HL-60 (cell line): Measurements from ENCODE around the gene SLC15A3.

ENCODE experiments used
- DNase-seq, 2 experiments: peaks; one replicate each; pipeline ENCODE4 v3.0.0-alpha.2; 2010 to 2020; ENCODE audit warnings: low read depth in 1 of 2, low spot score in 1 of 2
- H3K27ac ChIP-seq: fragments of 250-450 bp; sonication (Bioruptor Pico); replicated peaks from 2 replicates; pipeline ENCODE4 v1.5.1; 2020; ENCODE audit warnings: mild to moderate bottlenecking, moderate library complexity
- H3K27me3 ChIP-seq: fragments of 250-450 bp; sonication (Bioruptor Pico); 2 replicates; pipeline ENCODE4 v1.5.1; 2021; ENCODE audit warnings: mild to moderate bottlenecking, moderate library complexity; ENCODE audit not compliant: insufficient read depth, poor library complexity, severe bottlenecking
- H3K4me3 ChIP-seq: replicated peaks from 2 replicates; pipeline ENCODE4 v1.5.1; 2011; ENCODE audit warnings: mild to moderate bottlenecking, control low read depth, low read length; ENCODE audit not compliant: insufficient read depth
- GABPA ChIP-seq: IDR thresholded peaks from 2 replicates; pipeline ENCODE4 v1.6.1; 2012; ENCODE audit warnings: low read depth
- POLR2AphosphoS5 ChIP-seq: IDR thresholded peaks from 2 replicates; pipeline ENCODE4 v1.6.1; 2012; ENCODE audit warnings: low read depth
- SPI1 ChIP-seq: IDR thresholded peaks from 2 replicates; pipeline ENCODE4 v1.6.1; 2012; ENCODE audit warnings: low read depth, mild to moderate bottlenecking, borderline replicate concordance
- long read RNA-seq: library from polyadenylated mRNA; unstranded; transcript quantifications from one replicate; pipeline ENCODE4 v2.0.0, GENCODE V29; 2020
- TF ChIP-seq, protein P1 (sequence below): IDR thresholded peaks from one replicate; pipeline ENCODE4 v1.5.1; 2011; ENCODE audit warnings: low read length, control low read depth, inconsistent platforms; ENCODE audit not compliant: insufficient read depth
- TF ChIP-seq, protein P2 (sequence below): IDR thresholded peaks from 2 replicates; pipeline ENCODE4 v1.6.1; 2012; ENCODE audit warnings: low read depth; ENCODE audit not compliant: insufficient replicate concordance

The SLC15A3 gene
- long read RNA-seq, partial matches to known transcripts = 0 of 5 reads
- long read RNA-seq, other reads (novel, unspliced or antisense) = 5 of 5 reads

- peak within 1 kb of the TSS; percentile 64 for H3K27ac ChIP-seq
These were observed at the start of gene SLC15A3 for GRCh38 chr11:60951904-60952741. Gene SLC15A3, minus strand, starts transcription at chr11:60952176. Its CDS starts 625 bp downstream, at chr11:60951551.

GRCh38 chr11:61000426-61000825 is 48.5 kb upstream of the SLC15A3 start:
- TF ChIP-seq GABPA = no peak
- no peak overlapping the region for H3K4me3 ChIP-seq

More at GRCh38 chr11:60951904-60952741, at the start of gene SLC15A3:
- DNase-seq = peak; percentile 58 to 92
- H3K4me3 ChIP-seq = peak within 1 kb of the TSS; percentile 36
- TF ChIP-seq, protein P1, sequence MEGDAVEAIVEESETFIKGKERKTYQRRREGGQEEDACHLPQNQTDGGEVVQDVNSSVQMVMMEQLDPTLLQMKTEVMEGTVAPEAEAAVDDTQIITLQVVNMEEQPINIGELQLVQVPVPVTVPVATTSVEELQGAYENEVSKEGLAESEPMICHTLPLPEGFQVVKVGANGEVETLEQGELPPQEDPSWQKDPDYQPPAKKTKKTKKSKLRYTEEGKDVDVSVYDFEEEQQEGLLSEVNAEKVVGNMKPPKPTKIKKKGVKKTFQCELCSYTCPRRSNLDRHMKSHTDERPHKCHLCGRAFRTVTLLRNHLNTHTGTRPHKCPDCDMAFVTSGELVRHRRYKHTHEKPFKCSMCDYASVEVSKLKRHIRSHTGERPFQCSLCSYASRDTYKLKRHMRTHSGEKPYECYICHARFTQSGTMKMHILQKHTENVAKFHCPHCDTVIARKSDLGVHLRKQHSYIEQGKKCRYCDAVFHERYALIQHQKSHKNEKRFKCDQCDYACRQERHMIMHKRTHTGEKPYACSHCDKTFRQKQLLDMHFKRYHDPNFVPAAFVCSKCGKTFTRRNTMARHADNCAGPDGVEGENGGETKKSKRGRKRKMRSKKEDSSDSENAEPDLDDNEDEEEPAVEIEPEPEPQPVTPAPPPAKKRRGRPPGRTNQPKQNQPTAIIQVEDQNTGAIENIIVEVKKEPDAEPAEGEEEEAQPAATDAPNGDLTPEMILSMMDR = no peak
- TF ChIP-seq SPI1 (peak; percentile 91), POLR2AphosphoS5 (peak; percentile 77), GABPA (0 out of 2 replicates have a peak, but pooled peaks have one; percentile 23)
- TF ChIP-seq, protein P2, sequence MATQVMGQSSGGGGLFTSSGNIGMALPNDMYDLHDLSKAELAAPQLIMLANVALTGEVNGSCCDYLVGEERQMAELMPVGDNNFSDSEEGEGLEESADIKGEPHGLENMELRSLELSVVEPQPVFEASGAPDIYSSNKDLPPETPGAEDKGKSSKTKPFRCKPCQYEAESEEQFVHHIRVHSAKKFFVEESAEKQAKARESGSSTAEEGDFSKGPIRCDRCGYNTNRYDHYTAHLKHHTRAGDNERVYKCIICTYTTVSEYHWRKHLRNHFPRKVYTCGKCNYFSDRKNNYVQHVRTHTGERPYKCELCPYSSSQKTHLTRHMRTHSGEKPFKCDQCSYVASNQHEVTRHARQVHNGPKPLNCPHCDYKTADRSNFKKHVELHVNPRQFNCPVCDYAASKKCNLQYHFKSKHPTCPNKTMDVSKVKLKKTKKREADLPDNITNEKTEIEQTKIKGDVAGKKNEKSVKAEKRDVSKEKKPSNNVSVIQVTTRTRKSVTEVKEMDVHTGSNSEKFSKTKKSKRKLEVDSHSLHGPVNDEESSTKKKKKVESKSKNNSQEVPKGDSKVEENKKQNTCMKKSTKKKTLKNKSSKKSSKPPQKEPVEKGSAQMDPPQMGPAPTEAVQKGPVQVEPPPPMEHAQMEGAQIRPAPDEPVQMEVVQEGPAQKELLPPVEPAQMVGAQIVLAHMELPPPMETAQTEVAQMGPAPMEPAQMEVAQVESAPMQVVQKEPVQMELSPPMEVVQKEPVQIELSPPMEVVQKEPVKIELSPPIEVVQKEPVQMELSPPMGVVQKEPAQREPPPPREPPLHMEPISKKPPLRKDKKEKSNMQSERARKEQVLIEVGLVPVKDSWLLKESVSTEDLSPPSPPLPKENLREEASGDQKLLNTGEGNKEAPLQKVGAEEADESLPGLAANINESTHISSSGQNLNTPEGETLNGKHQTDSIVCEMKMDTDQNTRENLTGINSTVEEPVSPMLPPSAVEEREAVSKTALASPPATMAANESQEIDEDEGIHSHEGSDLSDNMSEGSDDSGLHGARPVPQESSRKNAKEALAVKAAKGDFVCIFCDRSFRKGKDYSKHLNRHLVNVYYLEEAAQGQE = no peak
- peaks cover 30% of the 10 kb centered on the region for H3K27me3 ChIP-seq

GRCh38 chr11:60996381-60997138 is 44.6 kb upstream of the SLC15A3 start:
- Histone ChIP-seq H3K4me3 (no peak overlapping the region), H3K27ac (no peak overlapping the region), H3K27me3 (peaks cover 5% of the 10 kb centered on the region)
- DNase-seq = no peak
- TF ChIP-seq SPI1 = no peak
- no peak for TF ChIP-seq POLR2AphosphoS5
- no peak for TF ChIP-seq GABPA
- TF ChIP-seq, protein P2 = no peak
- TF ChIP-seq, protein P1 = no peak

More at GRCh38 chr11:61000426-61000825, 48.5 kb upstream of the SLC15A3 start:
- no peaks in the 10 kb centered on the region for H3K27me3 ChIP-seq
- DNase-seq = no peak
- no peak overlapping the region for H3K27ac ChIP-seq

DNA sequence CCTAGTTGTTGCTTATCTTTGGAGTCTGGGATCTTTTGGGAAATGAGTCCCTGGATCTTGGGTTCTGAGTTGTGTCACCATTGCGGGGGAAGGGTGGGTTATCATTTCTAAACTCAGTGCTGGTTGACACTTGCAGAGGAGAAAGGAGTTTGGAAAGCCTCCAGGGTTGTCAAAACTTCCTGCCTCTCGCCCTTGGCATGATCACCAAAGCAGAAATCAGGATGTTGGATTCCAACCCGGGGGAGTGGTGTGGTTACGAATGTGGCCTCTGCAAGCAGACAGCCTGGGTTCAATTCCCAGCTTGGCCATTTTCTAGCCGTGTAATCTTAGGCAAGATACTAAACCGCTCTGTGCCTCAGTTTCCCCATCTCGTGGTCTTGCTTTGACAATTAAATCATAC is 43.8 kb upstream of the SLC15A3 start:
- H3K4me3 ChIP-seq = no peak overlapping the region
- TF ChIP-seq SPI1 (no peak), POLR2AphosphoS5 (no peak), GABPA (no peak)
- TF ChIP-seq, protein P1 = no peak
- TF ChIP-seq, protein P2 = no peak
- DNase-seq = no peak
- peaks cover 5% of the 10 kb centered on the region for H3K27me3 ChIP-seq
- no peak overlapping the region for H3K27ac ChIP-seq
